Left lung (tissue), 10 donors: ENCODE measurements around the gene EPM2A. TPM values are rescaled to one million over a fixed set of nuclear protein-coding genes. Genes with fewer than 3 reads are reported as not detected.

Experiments
- ATAC-seq: fragments of 200-7000 bp; cut with Tn5 transposase; one replicate; pipeline ENCODE4 v1.9.1; 2020; ENCODE audit warnings: moderate library complexity
- DNase-seq, 4 donors: peaks; one replicate each; pipeline ENCODE4 v3.0.0-alpha.2; 2013 to 2020
- H3K27ac ChIP-seq, 2 donors: fragments of 200-600 bp; sonication (generic) in 1 of 2; one replicate each; pipeline versions ENCODE4 v1.5.0 to v1.8.0; 2020 to 2021
- H3K27me3 ChIP-seq, 2 donors: fragments of 200-600 bp; sonication (generic) in 1 of 2; one replicate each; pipeline versions ENCODE4 v1.5.0 to v1.8.0; 2020 to 2021
- H3K36me3 ChIP-seq, 2 donors: fragments of 200-600 bp; sonication (generic) in 1 of 2; one replicate each; pipeline versions ENCODE4 v1.5.0 to v1.8.0; 2020 to 2021
- H3K4me1 ChIP-seq, 2 donors: fragments of 200-600 bp; one replicate each; pipeline ENCODE4 v1.8.0; 2021
- H3K4me3 ChIP-seq, 2 donors: fragments of 200-600 bp; sonication (generic) in 1 of 2; one replicate each; pipeline versions ENCODE4 v1.5.0 to v1.8.0; 2020 to 2021; ENCODE audit warnings: mild to moderate bottlenecking in 1 of 2
- H3K9me3 ChIP-seq, 2 donors: fragments of 200-600 bp; sonication (generic) in 1 of 2; one replicate each; pipeline versions ENCODE4 v1.5.0 to v1.8.0; 2020 to 2021
- CTCF ChIP-seq, 2 donors: fragments of 200-600 bp; sonication (generic) in 1 of 2; IDR thresholded peaks; one replicate each; pipeline versions ENCODE4 v1.5.0 to v1.8.0; 2021; ENCODE audit warnings: antibody characterized with exemption in 2 of 2
- intact Hi-C, 2 donors: fragments of 100-400 bp; cut with DNase I; formaldehyde crosslinking; loops; one replicate each; pipeline versions ENCODE4 v1.11.2 to v1.14.2; 2022
- polyA plus RNA-seq, 6 donors: library from polyadenylated mRNA; unstranded; fragments of 120-200 nt; gene quantifications; one replicate each; pipeline ENCODE4 v1.2.1, GENCODE V29; 2013; ENCODE audit not compliant: insufficient read length in 6 of 6
- total RNA-seq, 2 donors: library from RNA; stranded (reverse); fragmentation: NEBNext Ultra II Directional; extraction: Animal tissue kit (Norgen Biotek cat#: 25700); gene quantifications; one replicate each; pipeline ENCODE4 v1.2.1, GENCODE V29; 2021
- donor health status: DM: no; HTN: yes; CAD: no.
- donor health status: DM: no; HTN: no; CAD: no.

EPM2A gene
- total and polyA plus RNA-seq, 8 donors: 4.9 to 11.0 (median 6.7) TPM

GRCh38 chr6:145690969-145691368 lies 44.4 kb downstream of the EPM2A start:
- peaks cover 0 to under 1% of the 10 kb centered on the region in 2 donors for H3K36me3 ChIP-seq
- no peak for TF ChIP-seq CTCF (IDR thresholded peaks at IDR 0.05)
- peaks cover 0 to 5% of the 10 kb centered on the region in 2 donors for H3K9me3 ChIP-seq
- H3K4me1 ChIP-seq: no peaks in the 10 kb centered on the region
- DNase-seq (no peak), ATAC-seq (no peak)
- H3K27ac ChIP-seq: no peak overlapping the region
- H3K4me3 ChIP-seq: no peak overlapping the region
- intact Hi-C loops: no loop called here
- no peaks in the 10 kb centered on the region for H3K27me3 ChIP-seq

DNA sequence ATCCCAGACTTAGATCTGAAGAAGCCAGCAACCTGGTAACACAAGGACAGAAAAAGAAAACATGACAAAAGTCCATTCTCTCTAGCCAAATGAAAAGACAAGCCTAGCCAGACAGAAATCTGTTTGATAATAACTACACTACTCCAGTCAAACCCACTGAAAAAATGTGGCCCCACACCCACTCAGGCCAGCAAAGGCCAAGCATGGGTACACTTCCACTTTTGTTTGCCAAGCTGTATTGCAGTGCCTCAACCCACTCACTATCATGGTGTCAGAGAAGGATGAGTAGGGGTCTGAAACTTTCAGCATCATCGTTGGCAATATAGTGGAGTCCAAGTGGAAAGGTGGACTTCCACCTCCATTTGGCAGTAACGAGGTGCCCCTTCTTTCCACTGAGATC lies 45.8 kb downstream of the EPM2A start:
- peaks cover 0 to 8% of the 10 kb centered on the region in 2 donors for H3K36me3 ChIP-seq

GRCh38 chr6:145688493-145688905 lies 46.8 kb downstream of the EPM2A start:
- Histone ChIP-seq H3K4me3 (no peak overlapping the region), H3K27me3 (no peaks in the 10 kb centered on the region), H3K36me3 (peaks cover 0 to 8% of the 10 kb centered on the region in 2 donors), H3K27ac (no peak overlapping the region), H3K9me3 (peaks cover 0 to 5% of the 10 kb centered on the region in 2 donors), H3K4me1 (no peaks in the 10 kb centered on the region)
- TF ChIP-seq CTCF (IDR thresholded peaks at IDR 0.05): no peak
- no peak for ATAC-seq
- no peak for DNase-seq
- intact Hi-C loops: no loop called here

More for the DNA sequence above, 45.8 kb downstream of the EPM2A start:
- Histone ChIP-seq H3K27ac (no peak overlapping the region), H3K4me3 (no peak overlapping the region), H3K4me1 (no peaks in the 10 kb centered on the region), H3K27me3 (no peaks in the 10 kb centered on the region), H3K9me3 (peaks cover 0 to 5% of the 10 kb centered on the region in 2 donors)
- TF ChIP-seq CTCF (IDR thresholded peaks at IDR 0.05): no peak
- intact Hi-C loops: no loop called here
- ATAC-seq (no peak), DNase-seq (no peak)

DNA sequence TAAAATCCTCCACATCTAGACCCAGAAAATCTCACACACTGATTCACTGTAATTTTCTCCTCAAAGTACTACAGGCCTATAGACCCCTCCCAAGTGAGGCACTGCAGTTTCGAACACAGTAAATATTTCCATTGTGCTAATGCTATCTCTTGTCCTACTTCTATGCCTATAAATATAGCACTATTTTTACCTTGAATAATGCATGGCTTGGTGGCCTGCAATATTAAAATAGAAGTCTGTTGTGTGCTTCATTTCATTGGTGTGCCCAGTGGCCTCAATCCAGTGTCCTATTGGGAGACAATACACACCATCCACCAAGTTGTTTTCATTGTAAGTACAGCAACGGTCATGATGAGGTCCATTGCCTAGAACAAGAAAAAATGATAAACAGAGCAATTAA lies 49.4 kb downstream of the EPM2A start:
- no peaks in the 10 kb centered on the region for H3K4me1 ChIP-seq
- peaks cover 0 to 3% of the 10 kb centered on the region in 2 donors for H3K9me3 ChIP-seq
- intact Hi-C loops: no loop called here
- H3K36me3 ChIP-seq: peaks cover 0 to 17% of the 10 kb centered on the region in 2 donors
- no peaks in the 10 kb centered on the region for H3K27me3 ChIP-seq
- no peak overlapping the region for H3K27ac ChIP-seq
- TF ChIP-seq CTCF (IDR thresholded peaks at IDR 0.05): no peak
- no peak overlapping the region for H3K4me3 ChIP-seq
- no peak for ATAC-seq
- no peak for DNase-seq

- Histone ChIP-seq H3K27me3 (no peaks in the 10 kb centered on the region), H3K36me3 (peaks cover 0 to 17% of the 10 kb centered on the region in 2 donors)
- ATAC-seq: no peak
These were observed 53.4 kb downstream of the EPM2A start for GRCh38 chr6:145681965-145682364.

More at GRCh38 chr6:145681965-145682364, 53.4 kb downstream of the EPM2A start:
- intact Hi-C loops: no loop called here
- Histone ChIP-seq H3K27ac (no peak overlapping the region), H3K4me3 (no peak overlapping the region), H3K4me1 (no peaks in the 10 kb centered on the region), H3K9me3 (peaks cover 0 to 3% of the 10 kb centered on the region in 2 donors)
- no peak for TF ChIP-seq CTCF (IDR thresholded peaks at IDR 0.05)
- peak in 1 of 4 donors; percentile 21 for DNase-seq
